NCI-H1092 (cell line): ENCODE data around the gene RBFOX2.

Experiments used
- DNase-seq: peaks from one replicate; lab custom pipeline; 2025; lab: John Stamatoyannopoulos, UW

Gene RBFOX2

GRCh38 chr22:35697142-35697541 is 331.5 kb downstream of the RBFOX2 start:
- DNase-seq, result no peak

GRCh38 chr22:35695202-35695601 is 333.4 kb downstream of the RBFOX2 start:
- DNase-seq, result no peak

GRCh38 chr22:35690001-35690400 is 338.6 kb downstream of the RBFOX2 start:
- peak; percentile 4 for DNase-seq

GRCh38 chr22:35688913-35689675 is 339.5 kb downstream of the RBFOX2 start:
- DNase-seq, result no peak
